Uterus (tissue), 4 donors: ENCODE results near the gene TRIM46. TPM values are rescaled to one million over a fixed set of nuclear protein-coding genes. Genes with fewer than 3 reads are reported as not detected.

Experiments used
- DNase-seq, 2 donors: peaks; one replicate each; pipeline ENCODE4 v3.0.0-alpha.2; 2019 to 2020
- H3K27ac ChIP-seq, 2 donors: fragments of 200-600 bp; sonication (generic); 1 replicate in 1 of 2; 2 replicates in 1 of 2; pipeline ENCODE4 v1.5.1; 2016 to 2018
- H3K27me3 ChIP-seq, 2 donors: fragments of 200-600 bp; sonication (generic); one replicate each; pipeline ENCODE4 v1.5.1; 2018 to 2019; ENCODE audit warnings: control low read depth in 1 of 2
- H3K36me3 ChIP-seq, 2 donors: fragments of 200-600 bp; sonication (generic); one replicate each; pipeline ENCODE4 v1.5.1; 2019; ENCODE audit warnings: control low read depth in 1 of 2
- H3K4me1 ChIP-seq, 2 donors: fragments of 200-600 bp; sonication (generic); one replicate each; pipeline ENCODE4 v1.5.1; 2018 to 2019; ENCODE audit warnings: control low read depth in 1 of 2
- H3K4me3 ChIP-seq, 2 donors: fragments of 200-600 bp; sonication (generic); 1 replicate in 1 of 2; 2 replicates in 1 of 2; pipeline ENCODE4 v1.5.1; 2018 to 2019; ENCODE audit warnings: mild to moderate bottlenecking in 1 of 2
- H3K9me3 ChIP-seq, 2 donors: fragments of 200-600 bp; sonication (generic); one replicate each; pipeline ENCODE4 v1.5.1; 2019; ENCODE audit warnings: control low read depth in 1 of 2
- POLR2A ChIP-seq, 2 donors: fragments of 450-650 bp; IDR thresholded peaks; one replicate each; pipeline ENCODE4 v1.6.1; 2016; ENCODE audit warnings: antibody characterized with exemption in 2 of 2, mild to moderate bottlenecking in 1 of 2, moderate library complexity in 1 of 2
- intact Hi-C: fragments of 100-400 bp; cut with DNase I; formaldehyde crosslinking; loops from one replicate; pipeline ENCODE4 v1.15.1; 2023; ENCODE audit warnings: low total_unique reads
- total RNA-seq, 4 donors: library from RNA; depleted of rRNA in 3 of 4; stranded (reverse); fragments of >200 nt in 3 of 4; gene quantifications; one replicate each; pipeline versions ENCODE4 v1.1.0 to v1.2.4, GENCODE V29; 2014 to 2023
- TF ChIP-seq, protein P1 (sequence below), 4 experiments: fragments of 200-600 bp in 2 of 4; fragments of 450-650 bp in 2 of 4; sonication (generic) in 2 of 4; IDR thresholded peaks; one replicate each; pipeline ENCODE4 v1.5.1; 2016 to 2019; ENCODE audit warnings: antibody characterized with exemption in 4 of 4, mild to moderate bottlenecking in 2 of 4, moderate library complexity in 1 of 4
- donor health status: DM: yes; HTN: yes; CAD: no.

TRIM46 gene
- total RNA-seq, 4 donors from 2014 or later: 0.26 to 4.6 (median 2.5) TPM

DNA sequence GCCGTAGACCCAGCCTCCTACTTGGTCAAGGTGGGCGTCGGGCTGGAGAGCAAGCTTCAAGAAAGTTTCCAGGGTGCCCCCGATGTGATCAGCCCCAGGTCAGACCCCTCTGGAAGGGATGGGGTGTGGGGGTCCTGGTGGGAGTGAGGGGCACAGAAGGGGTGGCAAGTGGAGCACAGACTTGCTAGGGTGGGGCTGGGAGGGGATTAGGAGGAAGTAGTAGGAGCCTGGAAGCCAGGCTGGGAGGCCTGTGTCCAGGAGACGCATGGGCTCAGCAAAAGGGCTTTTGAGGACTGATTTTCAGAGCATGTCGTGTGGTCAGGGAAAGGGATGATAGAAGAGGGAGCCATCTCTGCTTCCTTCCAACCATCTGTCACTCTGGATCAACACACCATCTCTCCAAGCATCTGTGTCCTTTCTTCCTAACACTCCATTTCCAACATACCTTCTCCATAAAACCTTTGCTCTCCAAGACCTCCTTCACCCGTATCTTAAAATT, 8.5 kb downstream of the TRIM46 start:
- Histone ChIP-seq H3K4me3 (no peak overlapping the region), H3K27ac (no peak overlapping the region), H3K4me1 (no peaks in the 10 kb centered on the region), H3K27me3 (no peaks in the 10 kb centered on the region), H3K36me3 (no peaks in the 10 kb centered on the region), H3K9me3 (no peaks in the 10 kb centered on the region)
- intact Hi-C loops: no loop called here
- DNase-seq: peak; percentile 7 to 13
- TF ChIP-seq POLR2A (IDR thresholded peaks at IDR 0.05): no peak
- TF ChIP-seq, protein P1, sequence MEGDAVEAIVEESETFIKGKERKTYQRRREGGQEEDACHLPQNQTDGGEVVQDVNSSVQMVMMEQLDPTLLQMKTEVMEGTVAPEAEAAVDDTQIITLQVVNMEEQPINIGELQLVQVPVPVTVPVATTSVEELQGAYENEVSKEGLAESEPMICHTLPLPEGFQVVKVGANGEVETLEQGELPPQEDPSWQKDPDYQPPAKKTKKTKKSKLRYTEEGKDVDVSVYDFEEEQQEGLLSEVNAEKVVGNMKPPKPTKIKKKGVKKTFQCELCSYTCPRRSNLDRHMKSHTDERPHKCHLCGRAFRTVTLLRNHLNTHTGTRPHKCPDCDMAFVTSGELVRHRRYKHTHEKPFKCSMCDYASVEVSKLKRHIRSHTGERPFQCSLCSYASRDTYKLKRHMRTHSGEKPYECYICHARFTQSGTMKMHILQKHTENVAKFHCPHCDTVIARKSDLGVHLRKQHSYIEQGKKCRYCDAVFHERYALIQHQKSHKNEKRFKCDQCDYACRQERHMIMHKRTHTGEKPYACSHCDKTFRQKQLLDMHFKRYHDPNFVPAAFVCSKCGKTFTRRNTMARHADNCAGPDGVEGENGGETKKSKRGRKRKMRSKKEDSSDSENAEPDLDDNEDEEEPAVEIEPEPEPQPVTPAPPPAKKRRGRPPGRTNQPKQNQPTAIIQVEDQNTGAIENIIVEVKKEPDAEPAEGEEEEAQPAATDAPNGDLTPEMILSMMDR (IDR thresholded peaks at IDR 0.05): no peak

DNA sequence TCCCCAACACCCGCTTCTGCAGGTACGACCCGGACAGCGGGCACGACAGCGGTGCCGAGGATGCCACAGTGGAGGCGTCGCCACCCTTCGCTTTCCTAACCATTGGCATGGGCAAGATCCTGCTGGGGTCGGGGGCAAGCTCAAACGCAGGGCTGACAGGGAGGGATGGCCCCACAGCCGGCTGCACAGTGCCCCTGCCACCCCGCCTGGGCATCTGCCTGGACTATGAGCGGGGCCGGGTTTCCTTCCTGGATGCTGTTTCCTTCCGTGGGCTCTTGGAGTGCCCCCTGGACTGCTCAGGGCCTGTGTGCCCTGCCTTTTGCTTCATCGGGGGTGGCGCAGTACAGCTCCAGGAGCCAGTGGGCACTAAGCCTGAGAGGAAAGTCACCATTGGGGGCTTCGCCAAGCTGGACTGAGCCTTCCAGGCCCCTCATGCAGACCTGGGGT, 10.1 kb downstream of the TRIM46 start:
- DNase-seq: no peak
- intact Hi-C loops: no loop called here
- TF ChIP-seq, protein P1 (IDR thresholded peaks at IDR 0.05): no peak
- no peak for TF ChIP-seq POLR2A (IDR thresholded peaks at IDR 0.05)
- Histone ChIP-seq H3K4me3 (no peak overlapping the region), H3K9me3 (no peaks in the 10 kb centered on the region), H3K27me3 (no peaks in the 10 kb centered on the region), H3K4me1 (no peaks in the 10 kb centered on the region), H3K36me3 (no peaks in the 10 kb centered on the region), H3K27ac (no peak overlapping the region)

DNA sequence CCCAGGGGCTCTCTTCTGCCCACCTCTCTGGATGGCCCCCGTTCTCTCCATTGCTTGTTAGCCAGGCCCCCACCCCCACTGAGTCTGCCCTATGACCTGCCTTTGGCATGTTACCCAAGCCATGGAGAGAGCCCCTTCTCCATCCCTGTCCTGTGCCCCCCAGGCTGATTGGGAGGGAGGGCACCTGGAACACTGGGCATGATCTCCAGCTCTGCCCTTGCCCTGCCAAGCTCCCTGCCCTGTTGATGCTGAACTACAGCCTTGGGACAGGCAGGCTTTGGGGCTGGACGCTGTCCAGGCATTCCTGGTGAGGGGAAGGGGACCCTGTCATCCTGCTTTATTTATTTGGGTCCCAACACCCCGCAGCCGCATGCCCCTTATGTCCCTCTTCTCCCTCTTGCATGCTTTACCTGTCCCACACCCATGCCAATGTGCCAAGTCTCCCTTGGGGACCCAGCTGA, 10.7 kb downstream of the TRIM46 start:
- H3K27ac ChIP-seq: no peak overlapping the region

DNA sequence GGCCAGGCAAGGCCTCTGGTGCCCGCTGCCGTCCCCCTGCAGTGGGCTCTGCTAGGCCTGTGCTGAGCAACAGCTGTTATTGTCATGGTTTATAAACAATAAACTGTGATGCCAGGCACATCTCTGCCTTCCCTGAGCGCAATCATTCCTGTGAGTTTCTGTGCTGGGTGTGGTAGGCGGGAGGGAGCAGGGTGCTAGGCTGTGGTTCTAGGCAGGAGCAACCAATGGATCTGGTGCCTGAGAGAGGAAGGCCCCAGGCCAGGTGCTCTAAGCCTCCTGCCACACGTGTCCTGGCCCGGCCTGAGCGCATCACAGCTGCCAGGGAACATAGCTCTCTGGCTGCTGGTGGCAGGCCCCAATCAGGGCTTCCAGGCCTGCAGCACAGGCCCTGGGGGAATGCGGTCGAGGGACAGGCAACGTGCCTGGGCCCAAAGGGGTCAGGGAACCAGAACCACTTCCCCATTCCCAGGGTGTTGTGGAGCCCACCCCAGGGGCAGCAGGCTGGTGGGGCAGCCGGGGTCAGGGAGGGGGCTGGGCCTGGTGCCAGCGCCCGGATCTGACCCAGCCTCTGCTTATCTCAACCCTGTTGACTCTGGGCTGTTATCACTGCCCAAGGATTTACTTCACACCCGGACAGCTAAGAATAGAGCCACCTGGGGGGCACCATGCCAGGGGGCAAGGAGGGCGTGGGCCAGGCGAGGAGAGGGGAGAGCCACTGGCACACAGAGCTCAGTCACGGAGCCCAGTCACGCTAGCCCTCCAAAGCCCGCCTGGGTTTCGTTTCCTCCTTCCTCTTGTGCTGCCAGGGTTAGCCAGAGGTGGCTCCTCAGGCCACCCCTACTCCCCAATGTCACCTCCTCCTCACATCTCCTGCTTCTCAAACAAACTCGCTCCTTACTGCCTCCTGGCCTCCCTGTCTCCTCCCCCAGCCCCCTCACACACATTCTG, 11.5 kb downstream of the TRIM46 start:
- intact Hi-C loops: no loop called here
- H3K27me3 ChIP-seq: no peaks in the 10 kb centered on the region
- no peaks in the 10 kb centered on the region for H3K4me1 ChIP-seq
- H3K4me3 ChIP-seq: no peak overlapping the region
- no peaks in the 10 kb centered on the region for H3K36me3 ChIP-seq
- H3K27ac ChIP-seq: no peak overlapping the region
- DNase-seq: no peak
- no peak for TF ChIP-seq POLR2A (IDR thresholded peaks at IDR 0.05)
- TF ChIP-seq, protein P1 (IDR thresholded peaks at IDR 0.05): no peak
- H3K9me3 ChIP-seq: no peaks in the 10 kb centered on the region

More for the DNA sequence above, 10.7 kb downstream of the TRIM46 start:
- no peaks in the 10 kb centered on the region for H3K27me3 ChIP-seq
- DNase-seq: no peak
- intact Hi-C loops: no loop called here
- no peak for TF ChIP-seq POLR2A (IDR thresholded peaks at IDR 0.05)
- TF ChIP-seq, protein P1 (IDR thresholded peaks at IDR 0.05): no peak
- H3K4me1 ChIP-seq: no peaks in the 10 kb centered on the region
- no peaks in the 10 kb centered on the region for H3K36me3 ChIP-seq
- H3K4me3 ChIP-seq: no peak overlapping the region
- no peaks in the 10 kb centered on the region for H3K9me3 ChIP-seq

DNA sequence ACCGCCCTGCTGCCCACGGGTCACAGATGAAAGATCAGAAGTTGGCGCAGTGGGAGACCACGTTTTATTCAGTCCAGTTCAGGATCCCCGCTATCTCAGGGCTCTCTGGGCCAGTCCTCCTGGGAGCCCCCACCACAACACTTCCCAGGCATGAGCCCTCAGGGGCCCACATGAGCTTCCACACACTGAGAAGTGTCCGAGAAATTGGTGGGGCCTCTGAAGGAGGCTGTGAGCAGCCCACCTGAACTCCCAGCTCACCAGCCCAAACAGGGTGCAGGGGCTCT, 12.1 kb downstream of the TRIM46 start:
- no peaks in the 10 kb centered on the region for H3K27me3 ChIP-seq
- H3K4me3 ChIP-seq: no peak overlapping the region
- H3K9me3 ChIP-seq: no peaks in the 10 kb centered on the region
- H3K36me3 ChIP-seq: no peaks in the 10 kb centered on the region
- TF ChIP-seq POLR2A (IDR thresholded peaks at IDR 0.05): no peak
- TF ChIP-seq, protein P1 (IDR thresholded peaks at IDR 0.05): no peak
- no peaks in the 10 kb centered on the region for H3K4me1 ChIP-seq
- intact Hi-C loops: no loop called here
- no peak overlapping the region for H3K27ac ChIP-seq
- DNase-seq: no peak
